ENCODE measurements around the gene TAS1R2. TPM values are rescaled to one million over a fixed set of nuclear protein-coding genes. Genes with fewer than 3 reads are reported as not detected.

TAS1R2 gene
- total RNA-seq, 1 donor from 2014 or later = not detected

DNA sequence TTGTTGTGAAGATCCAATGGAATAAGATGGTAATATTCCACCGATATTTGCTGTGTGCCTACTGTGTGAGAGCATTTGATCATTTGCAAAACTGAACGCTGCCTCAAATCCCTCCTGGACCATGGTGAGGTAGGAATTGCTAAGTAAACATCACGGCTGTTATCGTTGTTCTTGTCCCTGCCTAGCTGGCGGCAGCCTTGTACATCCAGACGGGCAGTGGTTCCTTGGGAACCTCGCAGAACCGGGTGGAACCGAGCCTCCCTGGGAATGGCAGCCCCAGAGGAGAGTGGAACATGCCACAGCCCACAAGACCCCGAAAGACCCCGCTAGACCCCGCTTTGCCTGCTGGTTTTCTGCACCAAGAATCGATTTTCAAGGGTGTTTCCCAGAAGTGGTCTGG, 60.9 kb downstream of the TAS1R2 start:
- no peak for DNase-seq

DNA sequence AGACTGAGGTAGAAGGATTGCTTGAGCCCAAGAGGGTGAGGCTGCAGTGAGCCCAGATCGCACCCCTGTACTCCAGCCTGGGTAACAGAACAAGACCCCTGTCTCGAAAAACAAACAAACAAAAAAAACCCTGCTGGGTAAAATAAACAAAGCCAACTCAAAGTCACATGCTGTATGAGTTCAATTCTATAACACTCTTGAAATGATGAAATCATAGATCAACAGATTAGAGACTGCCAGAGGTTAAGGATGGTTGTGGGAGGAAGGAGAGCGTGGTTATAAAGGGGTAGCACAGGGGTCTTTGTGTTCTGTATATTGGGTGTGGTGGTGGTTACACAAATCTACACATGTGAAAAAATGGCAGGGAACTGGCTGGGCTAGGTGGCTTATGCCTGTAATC, 62.5 kb downstream of the TAS1R2 start:
- DNase-seq = no peak

DNA sequence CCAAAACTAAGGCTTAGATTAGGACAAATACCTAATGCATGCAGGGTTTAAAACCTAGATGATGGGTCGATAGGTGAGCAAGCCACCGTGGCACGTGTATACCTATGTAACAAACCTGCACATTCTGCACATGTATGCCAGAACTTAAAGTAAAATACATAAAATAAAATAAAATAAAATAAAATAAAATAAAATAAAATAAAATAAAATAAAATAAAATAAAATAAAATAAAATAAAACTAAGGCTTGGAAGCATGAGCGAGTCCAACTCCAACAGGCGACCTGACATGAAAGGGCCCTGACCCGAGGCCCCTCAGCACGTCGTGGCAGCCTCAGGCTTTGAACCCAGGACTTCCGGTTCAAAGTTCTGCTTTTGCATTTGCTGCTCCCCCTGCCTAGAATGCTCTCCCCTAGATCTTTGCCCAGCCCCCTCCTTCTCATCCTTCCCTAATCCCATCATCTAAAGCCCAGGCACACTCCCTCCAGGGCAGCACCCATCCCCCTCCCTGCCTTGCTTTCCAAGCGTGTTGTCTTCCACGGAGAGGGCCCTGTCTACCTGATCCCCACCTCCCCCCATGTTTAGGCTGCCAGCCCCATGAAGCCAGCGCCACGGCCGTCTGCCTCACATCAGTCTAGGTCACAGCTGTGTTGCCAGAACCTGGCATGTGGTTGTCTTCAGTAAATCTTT, 64.3 kb downstream of the TAS1R2 start:
- no peak for DNase-seq

DNA sequence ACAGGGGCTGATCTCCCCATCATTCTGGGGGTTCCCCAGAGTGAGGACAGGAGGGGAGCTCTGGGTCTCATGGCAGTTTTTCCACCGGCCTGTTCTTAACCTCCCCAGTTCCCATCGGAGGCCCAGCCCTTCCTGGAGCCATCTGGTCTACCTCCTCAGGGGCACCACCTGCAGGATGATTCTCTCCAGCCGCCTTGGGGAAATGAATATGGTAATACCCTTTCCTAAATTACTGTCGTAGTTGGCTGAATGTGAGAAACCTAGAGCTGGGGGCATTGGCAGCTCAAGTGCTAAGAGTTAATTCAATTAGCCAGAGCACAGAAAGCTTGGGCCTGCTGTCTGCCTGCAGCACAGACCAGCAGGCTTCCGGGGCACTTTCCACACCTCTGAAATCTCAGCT, 64.9 kb downstream of the TAS1R2 start:
- no peak for DNase-seq

DNA sequence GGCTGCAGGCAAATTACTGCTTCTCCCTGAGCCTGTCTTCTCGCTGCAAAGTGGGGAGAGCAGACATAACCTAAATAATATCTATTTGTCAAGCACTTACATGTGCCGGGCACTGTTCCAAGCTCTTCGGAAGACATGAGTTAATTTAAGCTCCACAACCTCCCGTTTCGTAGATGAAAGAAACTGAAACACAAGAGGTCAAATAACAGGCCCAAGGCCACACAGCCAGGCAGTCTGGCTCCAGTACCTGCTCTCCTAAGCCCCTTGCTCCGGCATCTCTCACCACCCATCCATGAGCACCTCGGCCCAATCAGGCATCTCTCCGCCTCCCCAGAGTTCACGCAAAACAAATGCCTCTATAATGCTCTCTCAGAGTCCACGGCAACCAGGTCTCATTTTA, 65.4 kb downstream of the TAS1R2 start:
- no peak for DNase-seq

DNA sequence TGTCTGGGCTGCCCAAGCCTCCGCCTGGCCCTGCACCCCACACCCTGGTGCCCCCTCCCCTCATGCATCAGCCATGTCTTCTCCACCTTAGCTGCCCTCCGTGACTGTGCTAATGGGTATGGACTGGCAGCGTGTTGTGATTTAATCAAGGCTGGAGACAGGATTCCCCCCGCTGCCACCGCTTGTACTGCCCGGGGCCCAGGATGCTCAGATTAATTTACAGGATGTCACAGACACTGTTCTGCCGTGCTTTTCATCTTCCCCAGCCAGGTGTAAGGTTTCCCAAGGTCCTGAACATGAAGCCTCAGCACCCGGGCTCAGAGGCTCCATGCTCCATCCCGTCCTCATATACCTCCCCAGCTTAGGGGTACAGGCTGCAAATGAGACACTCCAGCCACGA, 66.3 kb downstream of the TAS1R2 start:
- no peak for DNase-seq

DNA sequence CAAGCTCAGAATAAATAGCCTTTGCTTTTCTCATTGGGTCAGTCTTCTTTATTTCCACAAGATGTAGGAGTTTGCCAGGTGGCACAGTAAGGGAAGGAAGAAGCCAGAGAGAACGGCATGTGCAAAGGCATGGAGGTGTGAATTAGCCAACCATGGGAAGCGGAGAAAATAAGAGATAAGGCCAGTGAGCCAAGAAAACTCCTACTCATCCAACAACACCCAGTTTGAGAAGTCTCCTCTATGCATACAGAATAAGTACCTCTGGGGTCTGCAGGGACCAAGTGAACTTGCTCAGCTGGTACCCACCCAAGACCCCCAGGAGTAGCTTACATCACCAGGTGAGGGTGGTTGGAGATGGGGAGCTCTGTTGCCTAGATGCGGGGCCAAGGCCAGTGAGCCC, 66.7 kb downstream of the TAS1R2 start:
- no peak for DNase-seq

Other genes with a start within 250 kb of the TAS1R2 start
- gene PAX7, start 228.8 kb downstream of the TAS1R2 start, total RNA-seq = not detected in 2 replicates
- gene ALDH4A1, start 42.9 kb upstream of the TAS1R2 start, total RNA-seq = 17.8 and 27.9 TPM in 2 replicates
- 10.1 and 12.6 TPM in 2 replicates for gene IFFO2, start 97.0 kb upstream of the TAS1R2 start, total RNA-seq